Activated CD4-positive, alpha-beta T cell treated with anti-CD3 and anti-CD28 coated beads, Interleukin-2, amount 10 ng/mL, durations not matched to agents 24 days and 14 days (primary cell): Measurements from ENCODE around the gene FBXO40. TPM values are rescaled to one million over a fixed set of nuclear protein-coding genes. Genes with fewer than 3 reads are reported as not detected.

Source experiments
- DNase-seq: peaks from one replicate; pipeline ENCODE4 v3.0.0; 2022
- H3K27ac Mint-ChIP-seq: one replicate; pipeline ENCODE4 v1.8.0; 2022; ENCODE audit warnings: mild to moderate bottlenecking, mixed read lengths
- H3K27me3 Mint-ChIP-seq: one replicate; pipeline ENCODE4 v1.8.0; 2022; ENCODE audit warnings: mixed read lengths
- H3K36me3 Mint-ChIP-seq: one replicate; pipeline ENCODE4 v1.8.0; 2022; ENCODE audit warnings: low read depth, mild to moderate bottlenecking, mixed read lengths
- H3K4me1 Mint-ChIP-seq: one replicate; pipeline ENCODE4 v1.8.0; 2021; ENCODE audit warnings: mixed read lengths
- H3K4me3 Mint-ChIP-seq: one replicate; pipeline ENCODE4 v1.8.0; 2022; ENCODE audit warnings: mild to moderate bottlenecking, moderate library complexity, mixed read lengths
- H3K9me3 Mint-ChIP-seq: one replicate; pipeline ENCODE4 v1.8.0; 2021; ENCODE audit warnings: mixed read lengths
- intact Hi-C: fragments of 100-400 bp; cut with micrococcal nuclease; formaldehyde crosslinking; loops from one replicate; pipeline ENCODE4 v1.15.1; 2023
- total RNA-seq: library from RNA; stranded (reverse); gene quantifications from 2 replicates; pipeline ENCODE4 v1.2.3, GENCODE V29; 2022

FBXO40 gene
- total RNA-seq, 1 donor from 2014 or later = not detected

DNA sequence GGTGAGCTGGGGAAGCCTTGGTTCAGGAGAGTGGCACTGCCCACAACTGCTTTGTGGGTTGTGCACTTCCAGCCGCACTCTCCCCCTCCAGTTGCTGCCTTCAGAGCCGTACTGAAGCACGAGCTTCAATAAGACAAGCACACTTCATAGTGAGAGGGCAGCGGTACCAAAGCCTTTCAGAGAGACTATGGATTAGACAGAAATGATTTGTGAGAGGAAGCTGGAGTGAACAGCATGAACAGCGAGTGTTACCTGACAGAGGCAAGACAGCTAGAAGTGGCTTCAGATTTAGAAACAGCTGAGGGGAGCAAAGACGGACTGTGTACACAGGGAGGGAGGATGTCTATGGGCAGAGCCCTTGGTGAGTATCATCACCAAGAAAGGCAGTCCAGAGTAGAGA lies 36.4 kb downstream of the FBXO40 start:
- Mint-ChIP-seq H3K9me3 (no peaks in the 10 kb centered on the region), H3K27me3 (no peaks in the 10 kb centered on the region), H3K27ac (no peak overlapping the region), H3K4me1 (peaks cover 2% of the 10 kb centered on the region), H3K36me3 (peaks cover 54% of the 10 kb centered on the region), H3K4me3 (no peak overlapping the region)
- no peak for DNase-seq
- intact Hi-C loops = no loop called here

GRCh38 chr3:121630355-121630754 lies 37.2 kb downstream of the FBXO40 start:
- no peaks in the 10 kb centered on the region for H3K27me3 Mint-ChIP-seq
- no peaks in the 10 kb centered on the region for H3K9me3 Mint-ChIP-seq
- no peak overlapping the region for H3K27ac Mint-ChIP-seq
- no peak overlapping the region for H3K4me3 Mint-ChIP-seq
- intact Hi-C loops = no loop called here
- H3K36me3 Mint-ChIP-seq = peaks cover 60% of the 10 kb centered on the region
- DNase-seq = no peak
- H3K4me1 Mint-ChIP-seq = peaks cover 2% of the 10 kb centered on the region

DNA sequence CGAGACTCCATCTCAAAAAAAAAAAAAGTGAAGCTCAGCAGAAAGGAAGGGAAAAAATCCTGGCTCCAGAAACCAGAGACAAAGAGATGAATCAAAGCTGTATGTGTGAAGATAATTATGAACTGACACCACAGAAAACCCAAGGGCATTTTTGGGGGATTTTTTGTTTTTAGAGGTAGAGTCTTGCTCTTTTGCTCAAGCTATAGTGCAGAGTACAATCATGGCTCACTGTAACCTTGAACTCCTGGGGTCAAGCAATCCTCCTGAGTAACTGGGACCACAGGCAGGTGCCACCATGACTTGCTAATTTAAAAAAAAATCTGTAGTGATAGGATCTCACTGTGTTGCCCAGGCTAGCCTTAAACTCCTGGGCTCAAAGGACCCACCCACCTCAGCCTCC lies 44.7 kb downstream of the FBXO40 start:
- H3K27ac Mint-ChIP-seq = no peak overlapping the region
- no peak overlapping the region for H3K4me3 Mint-ChIP-seq
- H3K9me3 Mint-ChIP-seq = no peaks in the 10 kb centered on the region
- intact Hi-C loops = no loop called here
- H3K4me1 Mint-ChIP-seq = peaks cover 9% of the 10 kb centered on the region
- no peaks in the 10 kb centered on the region for H3K27me3 Mint-ChIP-seq
- DNase-seq = no peak
- peaks cover 85% of the 10 kb centered on the region for H3K36me3 Mint-ChIP-seq

- no peaks in the 10 kb centered on the region for H3K27me3 Mint-ChIP-seq
- H3K9me3 Mint-ChIP-seq = no peaks in the 10 kb centered on the region
- DNase-seq = no peak
- H3K4me3 Mint-ChIP-seq = no peak overlapping the region
- peaks cover 9% of the 10 kb centered on the region for H3K4me1 Mint-ChIP-seq
- H3K36me3 Mint-ChIP-seq = peaks cover 84% of the 10 kb centered on the region
- no peak overlapping the region for H3K27ac Mint-ChIP-seq
- intact Hi-C loops = no loop called here
Observed at GRCh38 chr3:121641127-121641526, 47.9 kb downstream of the FBXO40 start.

- H3K4me1 Mint-ChIP-seq = peaks cover 9% of the 10 kb centered on the region
- H3K27ac Mint-ChIP-seq = no peak overlapping the region
- intact Hi-C loops = no loop called here
- H3K4me3 Mint-ChIP-seq = no peak overlapping the region
- H3K36me3 Mint-ChIP-seq = peaks cover 73% of the 10 kb centered on the region
- no peak for DNase-seq
- no peaks in the 10 kb centered on the region for H3K9me3 Mint-ChIP-seq
- H3K27me3 Mint-ChIP-seq = no peaks in the 10 kb centered on the region
Observed at GRCh38 chr3:121642601-121643314, 49.6 kb downstream of the FBXO40 start.

- Mint-ChIP-seq H3K36me3 (peaks cover 70% of the 10 kb centered on the region), H3K4me1 (peaks cover 15% of the 10 kb centered on the region), H3K27me3 (no peaks in the 10 kb centered on the region), H3K4me3 (no peak overlapping the region), H3K27ac (no peak overlapping the region), H3K9me3 (no peaks in the 10 kb centered on the region)
- no peak for DNase-seq
- intact Hi-C loops = no loop called here
Observed at GRCh38 chr3:121645054-121645453, 51.9 kb downstream of the FBXO40 start.

DNA sequence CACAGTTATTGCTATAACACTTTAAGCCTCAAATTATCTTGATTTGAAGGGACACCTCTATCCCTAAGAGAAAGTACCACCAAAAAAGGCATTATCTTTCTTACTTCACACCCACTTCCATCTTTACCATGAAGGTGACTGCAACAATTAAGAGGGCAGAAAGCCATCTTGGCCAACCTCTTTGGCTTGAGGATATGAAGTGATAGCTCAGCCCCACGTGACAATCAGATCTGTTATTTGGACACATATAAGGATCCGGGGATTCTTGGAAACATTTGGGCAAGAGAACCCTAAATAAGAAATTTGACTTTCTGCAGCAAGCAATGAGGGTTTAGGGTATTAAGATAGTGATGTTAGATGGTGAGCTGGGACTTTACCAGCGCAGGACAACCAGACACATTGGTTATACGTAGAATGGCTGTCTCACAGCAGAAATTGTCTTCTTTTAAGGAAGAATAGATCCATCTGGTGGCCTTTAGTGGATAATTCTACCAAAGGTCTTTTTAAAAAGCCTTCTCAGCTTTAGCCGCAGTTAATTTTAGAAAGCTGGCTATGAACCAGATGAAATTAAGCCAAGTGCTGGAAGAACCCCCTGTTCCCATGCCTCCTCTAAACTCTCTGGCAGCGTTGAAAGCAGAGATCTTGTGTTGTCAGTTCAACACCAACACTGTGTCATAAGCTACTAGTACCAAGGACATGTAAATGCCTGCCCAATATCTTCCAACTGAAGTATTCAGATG lies 55.2 kb downstream of the FBXO40 start:
- Mint-ChIP-seq H3K27ac (no peak overlapping the region), H3K4me3 (no peak overlapping the region), H3K4me1 (peaks cover 25% of the 10 kb centered on the region), H3K9me3 (peaks cover 5% of the 10 kb centered on the region), H3K27me3 (no peaks in the 10 kb centered on the region), H3K36me3 (peaks cover 69% of the 10 kb centered on the region)
- intact Hi-C loops = no loop called here
- DNase-seq = no peak

- Mint-ChIP-seq H3K9me3 (peaks cover 5% of the 10 kb centered on the region), H3K27ac (no peak overlapping the region), H3K4me3 (no peak overlapping the region), H3K4me1 (peaks cover 35% of the 10 kb centered on the region), H3K36me3 (peaks cover 65% of the 10 kb centered on the region), H3K27me3 (no peaks in the 10 kb centered on the region)
- intact Hi-C loops = loop anchor here (5.0 kb wide), 1 partner anchor 43 kb away; no protein-coding TSS in a partner anchor
- DNase-seq = no peak
Observed at GRCh38 chr3:121649645-121650044, 56.5 kb downstream of the FBXO40 start.

DNA sequence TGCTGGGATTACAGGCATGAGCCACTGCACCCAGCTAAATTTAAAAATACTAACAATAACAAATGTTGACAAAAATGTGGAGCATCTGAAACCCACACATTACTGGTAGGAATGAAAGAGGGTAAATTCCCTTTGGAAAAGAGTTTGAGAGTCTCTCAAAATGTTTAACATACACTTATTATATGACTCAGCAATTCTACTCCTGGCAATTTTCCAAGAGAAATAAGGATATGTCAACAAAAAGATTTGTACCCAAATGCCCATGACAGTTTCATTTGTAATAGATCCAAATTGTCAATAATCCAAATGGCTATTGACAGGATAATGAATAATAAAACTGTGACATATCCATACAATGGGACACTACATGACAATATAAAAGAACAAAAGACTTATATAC lies 58.5 kb downstream of the FBXO40 start:
- no peak for DNase-seq
- Mint-ChIP-seq H3K36me3 (peaks cover 74% of the 10 kb centered on the region), H3K4me3 (no peak overlapping the region), H3K9me3 (peaks cover 12% of the 10 kb centered on the region), H3K27me3 (no peaks in the 10 kb centered on the region), H3K27ac (no peak overlapping the region), H3K4me1 (peaks cover 48% of the 10 kb centered on the region)
- intact Hi-C loops = loop anchor here (5.0 kb wide), 1 partner anchor 41 kb away; no protein-coding TSS in a partner anchor

- Mint-ChIP-seq H3K27ac (peak overlapping the region; percentile 97), H3K27me3 (no peaks in the 10 kb centered on the region), H3K4me1 (peaks cover 68% of the 10 kb centered on the region), H3K36me3 (peaks cover 81% of the 10 kb centered on the region), H3K4me3 (peak overlapping the region; percentile 79), H3K9me3 (peaks cover 17% of the 10 kb centered on the region)
- intact Hi-C loops = loop anchor here (5.0 kb wide), 1 partner anchor 38 kb away; no protein-coding TSS in a partner anchor
- peak; percentile 69 for DNase-seq
Observed at GRCh38 chr3:121654493-121655385, 61.6 kb downstream of the FBXO40 start.

DNA sequence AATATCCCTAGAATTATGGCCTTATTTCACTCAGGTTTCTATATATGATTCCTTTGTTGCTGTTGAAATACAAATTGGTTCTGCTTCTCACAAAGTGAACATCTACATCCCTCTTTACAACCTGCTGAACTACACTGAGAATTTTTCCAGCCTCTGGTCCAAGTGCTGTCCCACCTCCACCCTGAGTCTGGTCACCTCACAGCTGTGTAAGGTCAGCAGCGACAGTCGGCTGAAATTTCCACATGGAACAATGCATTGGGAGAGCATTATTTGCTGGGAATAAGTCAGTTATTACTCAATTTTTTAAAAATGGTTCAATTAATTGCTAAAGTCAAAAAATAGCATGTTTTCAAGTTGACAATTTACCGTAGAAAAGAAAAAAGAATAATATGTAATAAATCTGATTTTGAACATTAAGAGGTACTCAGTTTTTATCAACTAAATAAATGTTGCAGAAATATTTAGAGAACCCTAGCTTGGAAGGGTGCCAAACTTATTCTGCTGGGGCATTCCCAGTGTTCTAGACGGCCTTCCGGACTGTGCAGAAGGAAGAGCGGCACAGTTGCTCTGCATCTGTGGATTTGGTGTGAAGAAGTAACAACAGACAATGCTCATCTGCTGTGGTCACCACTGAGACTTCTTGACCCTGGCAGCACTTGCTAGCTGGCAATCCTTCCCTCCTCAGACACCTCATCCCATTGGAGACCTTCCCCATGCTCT lies 65.7 kb downstream of the FBXO40 start:
- peak overlapping the region; percentile 97 for H3K27ac Mint-ChIP-seq
- peaks cover 57% of the 10 kb centered on the region for H3K4me1 Mint-ChIP-seq
- no peak for DNase-seq
- peak overlapping the region; percentile 91 for H3K4me3 Mint-ChIP-seq
- H3K27me3 Mint-ChIP-seq = no peaks in the 10 kb centered on the region
- H3K9me3 Mint-ChIP-seq = peaks cover 12% of the 10 kb centered on the region
- intact Hi-C loops = no loop called here
- peaks cover 64% of the 10 kb centered on the region for H3K36me3 Mint-ChIP-seq

- Mint-ChIP-seq H3K4me3 (peak overlapping the region; percentile 91), H3K9me3 (peaks cover 12% of the 10 kb centered on the region), H3K36me3 (peaks cover 66% of the 10 kb centered on the region), H3K27me3 (no peaks in the 10 kb centered on the region), H3K27ac (peak overlapping the region; percentile 97), H3K4me1 (peaks cover 51% of the 10 kb centered on the region)
- intact Hi-C loops = no loop called here
- DNase-seq = no peak
Observed at GRCh38 chr3:121659586-121659985, 66.4 kb downstream of the FBXO40 start.
